B cell (primary cell): ENCODE measurements around the gene FRMD3. TPM values are rescaled to one million over a fixed set of nuclear protein-coding genes. Genes with fewer than 3 reads are reported as not detected.

Experiments used
- ATAC-seq: fragments of 200-7000 bp; cut with Tn5 transposase; one replicate; pipeline ENCODE4 v1.10.0; 2021; ENCODE audit warnings: low read depth, mild to moderate bottlenecking, moderate number of reproducible peaks, moderate library complexity
- CTCF ChIA-PET: fragments of 350-600 bp; sonication (Branson Sonifier 250); formaldehyde crosslinking; loops from one replicate; lab custom pipeline; 2021; ENCODE audit warnings: antibody characterized with exemption, inconsistent platforms; lab: Charles Lee
- POLR2A ChIA-PET: fragments of 350-600 bp; sonication (Branson Sonifier 250); formaldehyde crosslinking; loops from one replicate; lab custom pipeline; 2021; ENCODE audit warnings: antibody characterized with exemption; lab: Charles Lee
- DNase-seq: peaks from one replicate; pipeline ENCODE4 v3.0.0; 2013
- H2AFZ ChIP-seq: 2 replicates; pipeline ENCODE4 v1.6.1; 2012; ENCODE audit warnings: mild to moderate bottlenecking, low read depth, low read length; ENCODE audit not compliant: insufficient read depth, poor library complexity, severe bottlenecking
- H3K27ac ChIP-seq, 2 donors: 1 replicate in 1 of 2; 2 replicates in 1 of 2; pipeline ENCODE4 v1.5.1; 2012 to 2013; ENCODE audit warnings: low read length in 2 of 2, mild to moderate bottlenecking in 2 of 2, moderate library complexity in 1 of 2
- H3K27me3 ChIP-seq, 4 experiments: fragments of 200-600 bp in 1 of 4; sonication (generic) in 1 of 4; replicated peaks in 1 of 4; 1 replicate in 2 of 4; 2 replicates in 2 of 4; pipeline versions ENCODE4 v1.6.1 to v1.7.0; 2013 to 2016; ENCODE audit warnings: low read length in 3 of 4, mild to moderate bottlenecking in 2 of 4, mixed read lengths in 1 of 4, moderate library complexity in 1 of 4; ENCODE audit not compliant: insufficient read depth in 4 of 4, control insufficient read depth in 3 of 4; ENCODE audit errors: control extremely low read depth in 1 of 4
- H3K36me3 ChIP-seq, 2 experiments: replicated peaks in 1 of 2; 1 replicate in 1 of 2; 2 replicates in 1 of 2; pipeline versions ENCODE4 v1.6.1 to v1.7.1; 2013; ENCODE audit warnings: low read length in 1 of 2; ENCODE audit not compliant: insufficient read depth in 2 of 2, control insufficient read depth in 1 of 2; ENCODE audit errors: control extremely low read depth in 1 of 2, extremely low read depth in 1 of 2
- H3K4me1 ChIP-seq, 2 donors: fragments of 200-600 bp in 1 of 2; sonication (generic) in 1 of 2; 1 replicate in 1 of 2; 2 replicates in 1 of 2; pipeline versions ENCODE4 v1.5.1 to v1.6.1; 2013 to 2017; ENCODE audit warnings: low read length in 2 of 2; ENCODE audit not compliant: control insufficient read depth in 2 of 2, insufficient read depth in 2 of 2
- H3K4me2 ChIP-seq: replicated peaks from 2 replicates; pipeline ENCODE3; 2012; ENCODE audit warnings: mild to moderate bottlenecking, low read depth, low read length; ENCODE audit not compliant: poor library complexity, severe bottlenecking
- H3K4me3 ChIP-seq, 5 experiments: fragments of 200-600 bp in 1 of 5; sonication (generic) in 1 of 5; 1 replicate in 3 of 5; 2 replicates in 2 of 5; pipeline versions ENCODE4 v1.5.1 to v1.7.0; 2011 to 2016; ENCODE audit warnings: low read length in 4 of 5, mild to moderate bottlenecking in 4 of 5, low read depth in 2 of 5, control low read depth in 1 of 5, moderate library complexity in 1 of 5; ENCODE audit not compliant: insufficient read depth in 1 of 5; ENCODE audit errors: control extremely low read depth in 1 of 5, extremely low read depth in 1 of 5
- H3K79me2 ChIP-seq: fragments of 200-600 bp; sonication (generic); one replicate; pipeline ENCODE4 v1.6.0; 2016; ENCODE audit warnings: low read length; ENCODE audit not compliant: control insufficient read depth, insufficient read depth
- H3K9ac ChIP-seq: fragments of 200-600 bp; sonication (generic); 2 replicates; pipeline ENCODE4 v1.6.1; 2017; ENCODE audit warnings: mild to moderate bottlenecking, low read length, moderate library complexity
- H3K9me3 ChIP-seq, 3 donors: one replicate each; pipeline versions ENCODE4 v1.6.1 to v1.7.1; 2013; ENCODE audit warnings: low read length in 2 of 3; ENCODE audit not compliant: control insufficient read depth in 2 of 3, insufficient read depth in 1 of 3; ENCODE audit errors: control extremely low read depth in 1 of 3
- H4K20me1 ChIP-seq: 2 replicates; pipeline ENCODE4 v1.6.0; 2012; ENCODE audit warnings: mild to moderate bottlenecking, low read length; ENCODE audit not compliant: insufficient read depth, control insufficient read depth, poor library complexity, severe bottlenecking
- H3K27ac Mint-ChIP-seq: one replicate; pipeline ENCODE4 v1.8.0; 2021; ENCODE audit warnings: mixed read lengths
- H3K27me3 Mint-ChIP-seq: one replicate; pipeline ENCODE4 v1.8.0; 2021; ENCODE audit warnings: mixed read lengths
- H3K4me1 Mint-ChIP-seq: one replicate; pipeline ENCODE4 v1.8.0; 2021; ENCODE audit warnings: mixed read lengths
- H3K4me3 Mint-ChIP-seq: one replicate; pipeline ENCODE4 v1.8.0; 2021; ENCODE audit warnings: mixed read lengths
- H3K9me3 Mint-ChIP-seq: one replicate; pipeline ENCODE4 v1.8.0; 2022; ENCODE audit warnings: mixed read lengths; ENCODE audit not compliant: insufficient read depth
- EZH2 ChIP-seq: IDR thresholded peaks from 2 replicates; pipeline ENCODE4 v1.6.1; 2012; ENCODE audit warnings: borderline replicate concordance, low read depth, mild to moderate bottlenecking, moderate library complexity, low read length; ENCODE audit not compliant: insufficient read depth, poor library complexity, severe bottlenecking
- WGBS: methylation state at CpG from one replicate; pipeline ENCODE4 v1.1.5; 2013; ENCODE audit warnings: missing lambda C conversion rate; ENCODE audit not compliant: insufficient coverage; 5-methylcytosine and 5-hydroxymethylcytosine counted together
- intact Hi-C: fragments of 100-400 bp; cut with micrococcal nuclease; formaldehyde crosslinking; loops from one replicate; pipeline ENCODE4 v1.10.0; 2022
- polyA plus RNA-seq: library from polyadenylated mRNA; depleted of rRNA; stranded (reverse); fragments of >200 nt; gene quantifications from 2 replicates; pipeline ENCODE4 v1.2.3, GENCODE V29; 2012
- total RNA-seq, 2 donors: library from RNA; stranded (reverse); fragments of 120-200 nt in 1 of 2; gene quantifications; 1 replicate in 1 of 2; 2 replicates in 1 of 2; pipeline versions ENCODE4 v1.2.3 to v1.2.4, GENCODE V29; 2013 to 2022
- TF ChIP-seq, protein P1 (sequence below): fragments of 200-600 bp; IDR thresholded peaks from one replicate; pipeline ENCODE4 v1.8.0; 2022; ENCODE audit warnings: antibody characterized with exemption, mild to moderate bottlenecking

The FRMD3 gene
- total and polyA plus RNA-seq, 2 donors (not counting 1 experiment from before 2014, with no cell fraction given) = 0.37 to 0.49 TPM

DNA sequence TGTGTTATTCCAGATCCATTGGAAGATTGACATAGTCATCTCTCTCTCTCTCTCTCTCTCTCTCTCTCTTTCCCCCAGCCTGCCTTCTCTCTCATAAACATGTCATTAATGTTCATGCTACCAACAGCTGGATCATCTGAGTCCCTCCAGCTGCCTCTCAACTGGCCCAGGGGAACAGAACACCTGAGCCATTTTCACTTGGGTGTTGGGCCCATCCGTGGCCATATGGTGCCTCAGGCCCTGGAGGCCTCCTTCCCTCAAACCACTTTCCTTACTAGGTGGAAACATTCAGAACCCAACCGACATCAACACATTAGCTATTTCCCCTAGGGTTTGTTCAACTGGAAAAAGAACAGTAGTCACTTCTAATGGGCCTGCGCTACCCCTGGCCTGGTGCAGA is 196.2 kb downstream of the FRMD3 start:
- Histone ChIP-seq H3K36me3 (no peaks in the 10 kb centered on the region), H3K4me3 (no peak overlapping the region), H3K79me2 (no peaks in the 10 kb centered on the region), H3K9ac (no peak overlapping the region), H3K27ac (no peak overlapping the region), H3K27me3 (no peaks in the 10 kb centered on the region), H3K4me1 (no peaks in the 10 kb centered on the region), H3K4me2 (no peak overlapping the region), H2AFZ (no peak overlapping the region), H3K9me3 (no peaks in the 10 kb centered on the region), H4K20me1 (no peaks in the 10 kb centered on the region)
- no peak overlapping the region for H3K27ac Mint-ChIP-seq
- no peak overlapping the region for H3K4me3 Mint-ChIP-seq
- DNase-seq (no peak), ATAC-seq (no peak)
- CTCF ChIA-PET = interaction anchor here (0.9 kb wide), 1 partner anchor 8 kb away, joined by 3 read pairs; no protein-coding TSS in a partner anchor
- H3K9me3 Mint-ChIP-seq = no peaks in the 10 kb centered on the region
- intact Hi-C loops = no loop called here
- POLR2A ChIA-PET = no interaction called here
- no peaks in the 10 kb centered on the region for H3K4me1 Mint-ChIP-seq
- TF ChIP-seq, protein P1, sequence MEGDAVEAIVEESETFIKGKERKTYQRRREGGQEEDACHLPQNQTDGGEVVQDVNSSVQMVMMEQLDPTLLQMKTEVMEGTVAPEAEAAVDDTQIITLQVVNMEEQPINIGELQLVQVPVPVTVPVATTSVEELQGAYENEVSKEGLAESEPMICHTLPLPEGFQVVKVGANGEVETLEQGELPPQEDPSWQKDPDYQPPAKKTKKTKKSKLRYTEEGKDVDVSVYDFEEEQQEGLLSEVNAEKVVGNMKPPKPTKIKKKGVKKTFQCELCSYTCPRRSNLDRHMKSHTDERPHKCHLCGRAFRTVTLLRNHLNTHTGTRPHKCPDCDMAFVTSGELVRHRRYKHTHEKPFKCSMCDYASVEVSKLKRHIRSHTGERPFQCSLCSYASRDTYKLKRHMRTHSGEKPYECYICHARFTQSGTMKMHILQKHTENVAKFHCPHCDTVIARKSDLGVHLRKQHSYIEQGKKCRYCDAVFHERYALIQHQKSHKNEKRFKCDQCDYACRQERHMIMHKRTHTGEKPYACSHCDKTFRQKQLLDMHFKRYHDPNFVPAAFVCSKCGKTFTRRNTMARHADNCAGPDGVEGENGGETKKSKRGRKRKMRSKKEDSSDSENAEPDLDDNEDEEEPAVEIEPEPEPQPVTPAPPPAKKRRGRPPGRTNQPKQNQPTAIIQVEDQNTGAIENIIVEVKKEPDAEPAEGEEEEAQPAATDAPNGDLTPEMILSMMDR = no peak
- TF ChIP-seq EZH2 = no peak
- H3K27me3 Mint-ChIP-seq = no peaks in the 10 kb centered on the region
- 100% methylated on average over 1 of the region's 3 CpGs for WGBS

DNA sequence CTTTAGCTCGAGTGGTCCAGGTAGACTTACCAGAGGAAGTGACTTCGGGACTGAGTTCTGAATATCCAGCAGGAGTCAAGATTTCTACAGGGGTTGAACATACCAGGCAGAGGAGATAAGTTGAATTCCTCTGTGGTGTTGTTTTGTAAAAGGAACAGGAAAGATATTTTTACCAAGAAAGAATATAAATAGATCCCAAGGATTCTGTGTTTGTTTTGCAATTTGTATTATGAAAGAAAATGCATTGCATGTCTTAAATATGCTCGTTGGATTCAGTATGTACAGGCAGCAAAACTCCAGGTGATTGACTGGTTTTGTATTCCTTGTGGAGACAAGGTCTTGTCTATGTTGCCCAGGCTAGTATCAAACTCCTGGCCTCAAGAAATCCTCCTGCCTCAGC is 197.8 kb downstream of the FRMD3 start:
- ATAC-seq = no peak
- Mint-ChIP-seq H3K4me3 (no peak overlapping the region), H3K27ac (no peak overlapping the region), H3K9me3 (no peaks in the 10 kb centered on the region), H3K4me1 (no peaks in the 10 kb centered on the region), H3K27me3 (no peaks in the 10 kb centered on the region)
- H3K27ac ChIP-seq = no peak overlapping the region
- H3K27me3 ChIP-seq = no peaks in the 10 kb centered on the region
- TF ChIP-seq EZH2 = no peak
- TF ChIP-seq, protein P1 = no peak
- H3K79me2 ChIP-seq = no peaks in the 10 kb centered on the region
- ChIA-PET POLR2A (no interaction called here), CTCF (no interaction called here)
- H2AFZ ChIP-seq = no peak overlapping the region
- no peaks in the 10 kb centered on the region for H3K4me1 ChIP-seq
- no peak overlapping the region for H3K9ac ChIP-seq
- no peaks in the 10 kb centered on the region for H3K9me3 ChIP-seq
- no peaks in the 10 kb centered on the region for H3K36me3 ChIP-seq
- H3K4me2 ChIP-seq = no peak overlapping the region
- no peak overlapping the region for H3K4me3 ChIP-seq
- H4K20me1 ChIP-seq = no peaks in the 10 kb centered on the region
- DNase-seq = no peak
- WGBS = 89% methylated on average over 3 of the region's 3 CpGs
- intact Hi-C loops = no loop called here
